Lower lobe of right lung (tissue), 2 donors: ENCODE measurements around the gene HTN3. TPM values are rescaled to one million over a fixed set of nuclear protein-coding genes. Genes with fewer than 3 reads are reported as not detected.

ENCODE experiments used
- ATAC-seq, 2 donors: fragments of 200-7000 bp; cut with Tn5 transposase; one replicate each; pipeline ENCODE4 v1.9.1; 2020 to 2022; ENCODE audit warnings: mild to moderate bottlenecking in 2 of 2, moderate library complexity in 2 of 2
- DNase-seq: peaks from one replicate; pipeline ENCODE4 v3.0.0-alpha.2; 2020
- H3K27ac ChIP-seq: fragments of 200-600 bp; one replicate; pipeline ENCODE4 v1.8.0; 2022
- H3K27me3 ChIP-seq: fragments of 200-600 bp; one replicate; pipeline ENCODE4 v1.8.0; 2022; ENCODE audit warnings: low read depth
- H3K36me3 ChIP-seq: fragments of 200-600 bp; one replicate; pipeline ENCODE4 v1.8.0; 2022; ENCODE audit warnings: mild to moderate bottlenecking
- H3K4me1 ChIP-seq: fragments of 200-600 bp; one replicate; pipeline ENCODE4 v1.8.0; 2022
- H3K4me3 ChIP-seq: fragments of 200-600 bp; one replicate; pipeline ENCODE4 v1.8.0; 2022; ENCODE audit warnings: mild to moderate bottlenecking
- H3K9me3 ChIP-seq: fragments of 200-600 bp; one replicate; pipeline ENCODE4 v1.8.0; 2022
- CTCF ChIP-seq: fragments of 200-600 bp; IDR thresholded peaks from one replicate; pipeline ENCODE4 v1.8.0; 2022; ENCODE audit warnings: antibody characterized with exemption, mild to moderate bottlenecking
- intact Hi-C: fragments of 100-400 bp; cut with DNase I; formaldehyde crosslinking; loops from one replicate; pipeline ENCODE4 v1.11.0; 2022
- total RNA-seq: library from RNA; stranded (reverse); fragmentation: NEBNext Ultra II Directional; extraction: Animal tissue kit (Norgen Biotek cat#: 25700); gene quantifications from one replicate; pipeline ENCODE4 v1.2.1, GENCODE V29; 2021
- donor health status: DM: no; HTN: yes; CAD: no; lungs with severe emphysema.

Gene HTN3
- total RNA-seq, 1 donor from 2014 or later: not detected

GRCh38 chr4:70059149-70059548 is 30.9 kb downstream of the HTN3 start:
- no peak for ATAC-seq
- H3K36me3 ChIP-seq: no peaks in the 10 kb centered on the region
- intact Hi-C loops: no loop called here
- H3K9me3 ChIP-seq: no peaks in the 10 kb centered on the region
- H3K27ac ChIP-seq: no peak overlapping the region
- TF ChIP-seq CTCF: no peak
- H3K4me3 ChIP-seq: no peak overlapping the region
- H3K27me3 ChIP-seq: no peaks in the 10 kb centered on the region
- DNase-seq: no peak
- no peaks in the 10 kb centered on the region for H3K4me1 ChIP-seq

GRCh38 chr4:70062000-70062399 is 33.7 kb downstream of the HTN3 start:
- H3K36me3 ChIP-seq: no peaks in the 10 kb centered on the region
- H3K27ac ChIP-seq: no peak overlapping the region
- DNase-seq (no peak), ATAC-seq (no peak)
- H3K9me3 ChIP-seq: no peaks in the 10 kb centered on the region
- TF ChIP-seq CTCF: no peak
- intact Hi-C loops: no loop called here
- H3K27me3 ChIP-seq: no peaks in the 10 kb centered on the region
- H3K4me3 ChIP-seq: no peak overlapping the region
- no peaks in the 10 kb centered on the region for H3K4me1 ChIP-seq

- no peaks in the 10 kb centered on the region for H3K9me3 ChIP-seq
- DNase-seq (no peak), ATAC-seq (no peak)
- no peaks in the 10 kb centered on the region for H3K36me3 ChIP-seq
- H3K27ac ChIP-seq: no peak overlapping the region
- no peaks in the 10 kb centered on the region for H3K27me3 ChIP-seq
- intact Hi-C loops: no loop called here
- no peak for TF ChIP-seq CTCF
- H3K4me3 ChIP-seq: no peak overlapping the region
- H3K4me1 ChIP-seq: no peaks in the 10 kb centered on the region
These were observed 51.9 kb downstream of the HTN3 start for GRCh38 chr4:70080205-70080604.

Other genes with a start within 250 kb of the HTN3 start
- 1.0 TPM for gene SULT1E1, start 168.3 kb upstream of the HTN3 start, total RNA-seq
- not detected for gene CSN1S1, start 97.4 kb upstream of the HTN3 start, total RNA-seq
- not detected for gene CSN2, start 62.7 kb upstream of the HTN3 start, total RNA-seq
- not detected for gene STATH, start 32.5 kb upstream of the HTN3 start, total RNA-seq
- not detected for gene HTN1, start 22.0 kb downstream of the HTN3 start, total RNA-seq
- not detected for gene PRR27, start 125.8 kb downstream of the HTN3 start, total RNA-seq
- 2.6 TPM for gene ODAM, start 167.3 kb downstream of the HTN3 start, total RNA-seq
- gene FDCSP, start 197.7 kb downstream of the HTN3 start, total RNA-seq: not detected
- not detected for gene CSN3, start 214.1 kb downstream of the HTN3 start, total RNA-seq